Cardiac septum (tissue), 1 donor: Measurements from ENCODE around the gene ZCCHC17. TPM values are rescaled to one million over a fixed set of nuclear protein-coding genes. Genes with fewer than 3 reads are reported as not detected.

Experiments used
- DNase-seq: peaks from one replicate; pipeline ENCODE4 v3.0.0-alpha.2; 2020; ENCODE audit warnings: low spot score
- intact Hi-C: fragments of 100-400 bp; cut with DNase I; formaldehyde crosslinking; loops from one replicate; pipeline ENCODE4 v1.14.0; 2022
- total RNA-seq: library from RNA; stranded (reverse); fragmentation: NEBNext Ultra II Directional; extraction: Animal tissue kit (Norgen Biotek cat#: 25700); gene quantifications from one replicate; pipeline ENCODE4 v1.2.1, GENCODE V29; 2021
- donor health status: DM: no; HTN: no; CAD: no.

ZCCHC17 gene
- total RNA-seq, 1 donor from 2014 or later, result 12.4 TPM

- DNase-seq, result no peak
- intact Hi-C loops, result no loop called here
Measured at GRCh38 chr1:31300193-31300592, 3.4 kb downstream of the ZCCHC17 start.

GRCh38 chr1:31302709-31303441 lies 6.0 kb downstream of the ZCCHC17 start:
- intact Hi-C loops, result no loop called here
- DNase-seq, result no peak

GRCh38 chr1:31306278-31306677 lies 9.4 kb downstream of the ZCCHC17 start:
- intact Hi-C loops, result no loop called here
- no peak for DNase-seq

- no peak for DNase-seq
- intact Hi-C loops, result no loop called here
Measured at GRCh38 chr1:31308036-31308435, 11.2 kb downstream of the ZCCHC17 start.

- DNase-seq, result no peak
- intact Hi-C loops, result no loop called here
Measured at GRCh38 chr1:31310198-31310597, 13.4 kb downstream of the ZCCHC17 start.

GRCh38 chr1:31315902-31316301 lies 19.1 kb downstream of the ZCCHC17 start:
- intact Hi-C loops, result no loop called here
- no peak for DNase-seq

- intact Hi-C loops, result no loop called here
- DNase-seq, result no peak
Measured at GRCh38 chr1:31318146-31318545, 21.3 kb downstream of the ZCCHC17 start.

- intact Hi-C loops, result no loop called here
- DNase-seq, result no peak
Measured at GRCh38 chr1:31324093-31324492, 27.3 kb downstream of the ZCCHC17 start.

GRCh38 chr1:31324992-31325391 lies 28.2 kb downstream of the ZCCHC17 start:
- intact Hi-C loops, result no loop called here
- DNase-seq, result no peak

- intact Hi-C loops, result no loop called here
- DNase-seq, result no peak
Measured at GRCh38 chr1:31326461-31326860, 29.6 kb downstream of the ZCCHC17 start.

- intact Hi-C loops, result no loop called here
- no peak for DNase-seq
Measured at GRCh38 chr1:31327381-31327780, 30.5 kb downstream of the ZCCHC17 start.

GRCh38 chr1:31335007-31335406 lies 38.2 kb downstream of the ZCCHC17 start:
- intact Hi-C loops, result loop anchor here (2.0 kb wide), 1 partner anchor 150 kb away; no protein-coding TSS in a partner anchor
- DNase-seq, result no peak

GRCh38 chr1:31336687-31337467 lies 40.0 kb downstream of the ZCCHC17 start:
- intact Hi-C loops, result no loop called here
- DNase-seq, result no peak

- intact Hi-C loops, result no loop called here
- no peak for DNase-seq
Measured at GRCh38 chr1:31344503-31344902, 47.7 kb downstream of the ZCCHC17 start.

GRCh38 chr1:31345635-31346034 lies 48.8 kb downstream of the ZCCHC17 start:
- no peak for DNase-seq
- intact Hi-C loops, result no loop called here

- DNase-seq, result no peak
- intact Hi-C loops, result no loop called here
Measured at GRCh38 chr1:31346785-31347184, 50.0 kb downstream of the ZCCHC17 start.

- intact Hi-C loops, result no loop called here
- no peak for DNase-seq
Measured at GRCh38 chr1:31348449-31348848, 51.6 kb downstream of the ZCCHC17 start.

GRCh38 chr1:31354283-31354682 lies 57.5 kb downstream of the ZCCHC17 start:
- no peak for DNase-seq
- intact Hi-C loops, result no loop called here

GRCh38 chr1:31356427-31356826 lies 59.6 kb downstream of the ZCCHC17 start:
- intact Hi-C loops, result no loop called here

GRCh38 chr1:31361607-31362006 lies 64.8 kb downstream of the ZCCHC17 start:
- no peak for DNase-seq
- intact Hi-C loops, result no loop called here

More at GRCh38 chr1:31356427-31356826, 59.6 kb downstream of the ZCCHC17 start:
- no peak for DNase-seq

- intact Hi-C loops, result no loop called here
Measured at GRCh38 chr1:31362032-31362431, 65.2 kb downstream of the ZCCHC17 start.

More at GRCh38 chr1:31362032-31362431, 65.2 kb downstream of the ZCCHC17 start:
- DNase-seq, result no peak
